Measurements from ENCODE around the gene SP1. TPM values are rescaled to one million over a fixed set of nuclear protein-coding genes. Genes with fewer than 3 reads are reported as not detected.

Gene SP1
- total and polyA plus RNA-seq, 3 experiments from 2014 or later: 6.6 to 63.3 (median 61.1) TPM

DNA sequence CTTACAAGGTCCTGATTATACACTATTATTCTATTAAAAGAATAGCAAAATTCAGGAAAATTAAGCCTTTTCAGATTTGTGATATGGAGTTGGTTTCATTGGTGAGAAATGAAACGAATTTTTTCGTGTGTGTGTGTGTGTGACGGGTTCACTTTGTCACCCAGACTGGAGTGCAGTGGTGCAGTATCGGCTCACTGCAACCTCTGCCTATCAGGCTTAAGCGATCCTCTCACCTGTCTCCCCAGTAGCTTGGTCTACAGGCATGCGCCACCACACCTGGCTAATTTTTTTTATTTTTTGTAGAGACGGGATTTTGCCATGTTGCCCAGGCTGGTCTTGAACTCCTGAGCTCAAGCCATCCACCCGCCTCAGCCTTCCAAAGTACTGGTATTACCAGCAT, 81.6 kb downstream of the SP1 start:
- POLR2A ChIA-PET: no interaction called here
- Mint-ChIP-seq H3K27me3 (no peaks in the 10 kb centered on the region), H3K36me3 (peaks cover 25 to 92% (median 39%) of the 10 kb centered on the region in 3 donors), H3K27ac (peak overlapping the region in 1 of 8 donors; percentile 58), H3K4me3 (no peak overlapping the region), H3K9me3 (no peaks in the 10 kb centered on the region), H3K4me1 (peaks cover 34 to 49% (median 37%) of the 10 kb centered on the region in 3 donors)
- Histone ChIP-seq H3K36me3 (ENCODE audit: insufficient read depth, low read length) (peaks cover 82% of the 10 kb centered on the region), H3K27me3 (ENCODE audit: insufficient read depth, low read length, poor library complexity, severe bottlenecking) (no peaks in the 10 kb centered on the region), H3K27ac (ENCODE audit: low read depth, low read length) (no peak overlapping the region), H3K4me3 (ENCODE audit: low read length) (no peak overlapping the region), H3K9me3 (ENCODE audit: low read length) (no peaks in the 10 kb centered on the region), H3K4me1 (ENCODE audit: insufficient read depth, low read length) (peaks cover 23% of the 10 kb centered on the region)
- no peak for DNase-seq
- CTCF ChIA-PET: interaction anchor here (0.9 to 1.3 kb wide), 2 partner anchors 12 to 30 kb away, joined by 3 to 4 read pairs; no protein-coding TSS in a partner anchor

DNA sequence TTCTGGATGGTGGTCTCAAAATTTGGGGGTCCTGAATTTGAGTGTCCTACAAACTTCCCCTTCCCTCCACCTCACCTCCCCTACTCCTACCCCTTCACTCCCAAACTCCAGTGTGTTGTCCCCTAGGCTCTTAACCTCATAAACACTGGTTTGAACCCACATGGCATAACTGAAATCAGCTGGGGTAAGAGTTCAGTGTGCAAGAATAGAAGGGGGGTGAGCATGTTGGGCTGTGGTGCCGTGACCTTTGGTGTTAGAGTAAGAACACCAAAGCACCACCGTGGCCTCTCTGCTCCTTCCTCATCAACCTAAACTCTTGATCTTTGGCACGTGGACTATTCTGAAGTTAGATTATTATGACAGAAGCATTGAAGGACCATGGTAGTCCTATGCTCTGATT, 83.0 kb downstream of the SP1 start:
- Mint-ChIP-seq H3K9me3 (no peaks in the 10 kb centered on the region), H3K36me3 (peaks cover 31 to 97% (median 51%) of the 10 kb centered on the region in 3 donors), H3K4me1 (peaks cover 34 to 54% (median 50%) of the 10 kb centered on the region in 3 donors), H3K4me3 (no peak overlapping the region), H3K27me3 (peaks cover 0 to 3% of the 10 kb centered on the region in 2 donors), H3K27ac (peak overlapping the region in 1 of 8 donors; percentile 64)
- Histone ChIP-seq H3K4me3 (ENCODE audit: low read length) (no peak overlapping the region), H3K4me1 (ENCODE audit: insufficient read depth, low read length) (peaks cover 23% of the 10 kb centered on the region), H3K9me3 (ENCODE audit: low read length) (no peaks in the 10 kb centered on the region), H3K27me3 (ENCODE audit: insufficient read depth, low read length, poor library complexity, severe bottlenecking) (no peaks in the 10 kb centered on the region), H3K27ac (ENCODE audit: low read depth, low read length) (peak overlapping the region; percentile 18), H3K36me3 (ENCODE audit: insufficient read depth, low read length) (peaks cover 90% of the 10 kb centered on the region)
- CTCF ChIA-PET: interaction anchor here (1.3 kb wide), 1 partner anchor 10 kb away, joined by 3 read pairs; no protein-coding TSS in a partner anchor
- no peak for DNase-seq
- POLR2A ChIA-PET: interaction anchor here (0.6 kb wide), 1 partner anchor 9 kb away, joined by 6 read pairs; no protein-coding TSS in a partner anchor

DNA sequence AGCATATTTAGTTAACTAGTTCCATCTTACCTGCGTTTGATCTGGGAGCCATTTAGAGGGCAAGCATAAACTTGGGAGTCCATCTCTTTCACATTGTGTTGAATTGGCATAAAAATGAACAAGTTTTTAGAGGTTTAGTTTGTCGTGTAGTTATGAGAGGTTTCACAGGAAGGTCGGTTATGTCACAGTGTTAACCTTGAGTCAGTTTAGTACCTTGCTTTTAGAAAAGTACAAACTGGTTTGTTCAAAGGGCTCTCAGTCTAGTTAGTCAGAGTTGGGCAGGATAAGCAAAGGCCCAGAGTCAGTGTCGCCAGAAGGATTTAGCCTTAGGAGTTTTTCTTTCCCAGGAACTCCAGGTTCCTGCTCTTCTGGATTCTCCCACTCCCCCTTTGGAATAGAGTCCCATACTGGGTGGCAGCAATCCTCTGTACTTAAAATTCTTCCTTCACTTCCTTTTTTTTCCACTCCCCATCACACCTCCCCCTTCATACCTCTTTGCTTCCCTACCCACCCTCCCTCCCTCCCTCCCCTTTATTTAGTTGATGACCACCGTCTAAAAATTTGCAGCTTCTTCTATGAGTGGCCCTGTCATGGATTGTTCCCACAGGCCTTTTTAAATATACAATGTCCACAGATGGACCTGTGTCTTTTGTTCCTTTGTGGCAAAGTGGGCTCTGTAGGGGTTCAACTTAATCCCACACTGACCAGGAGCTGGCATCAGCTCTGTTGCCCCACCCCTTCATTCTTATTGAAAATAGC, 84.0 kb downstream of the SP1 start:
- H3K9me3 Mint-ChIP-seq: no peaks in the 10 kb centered on the region
- POLR2A ChIA-PET: interaction anchor here (0.5 to 0.8 kb wide), 3 partner anchors 13 to 38 kb away, joined by 3 read pairs; no protein-coding TSS in a partner anchor
- H3K27ac ChIP-seq (ENCODE audit: low read depth, low read length): no peak overlapping the region
- peaks cover 0 to 3% of the 10 kb centered on the region in 2 donors for H3K27me3 Mint-ChIP-seq
- H3K9me3 ChIP-seq (ENCODE audit: low read length): no peaks in the 10 kb centered on the region
- peaks cover 23% of the 10 kb centered on the region for H3K4me1 ChIP-seq (ENCODE audit: insufficient read depth, low read length)
- H3K4me3 Mint-ChIP-seq: peak overlapping the region in 1 of 7 donors; percentile 9
- H3K27ac Mint-ChIP-seq: peak overlapping the region in 2 of 8 donors; percentile 20 to 37
- H3K36me3 Mint-ChIP-seq: peaks cover 31 to 96% (median 56%) of the 10 kb centered on the region in 3 donors
- no peaks in the 10 kb centered on the region for H3K27me3 ChIP-seq (ENCODE audit: insufficient read depth, low read length, poor library complexity, severe bottlenecking)
- H3K36me3 ChIP-seq (ENCODE audit: insufficient read depth, low read length): peaks cover 95% of the 10 kb centered on the region
- H3K4me1 Mint-ChIP-seq: peaks cover 34 to 54% (median 49%) of the 10 kb centered on the region in 3 donors
- CTCF ChIA-PET: interaction anchor here (1.4 to 1.7 kb wide), 2 partner anchors 9 to 45 kb away, joined by 4 to 7 read pairs; no protein-coding TSS in a partner anchor
- H3K4me3 ChIP-seq (ENCODE audit: low read length): no peak overlapping the region
- DNase-seq: no peak

DNA sequence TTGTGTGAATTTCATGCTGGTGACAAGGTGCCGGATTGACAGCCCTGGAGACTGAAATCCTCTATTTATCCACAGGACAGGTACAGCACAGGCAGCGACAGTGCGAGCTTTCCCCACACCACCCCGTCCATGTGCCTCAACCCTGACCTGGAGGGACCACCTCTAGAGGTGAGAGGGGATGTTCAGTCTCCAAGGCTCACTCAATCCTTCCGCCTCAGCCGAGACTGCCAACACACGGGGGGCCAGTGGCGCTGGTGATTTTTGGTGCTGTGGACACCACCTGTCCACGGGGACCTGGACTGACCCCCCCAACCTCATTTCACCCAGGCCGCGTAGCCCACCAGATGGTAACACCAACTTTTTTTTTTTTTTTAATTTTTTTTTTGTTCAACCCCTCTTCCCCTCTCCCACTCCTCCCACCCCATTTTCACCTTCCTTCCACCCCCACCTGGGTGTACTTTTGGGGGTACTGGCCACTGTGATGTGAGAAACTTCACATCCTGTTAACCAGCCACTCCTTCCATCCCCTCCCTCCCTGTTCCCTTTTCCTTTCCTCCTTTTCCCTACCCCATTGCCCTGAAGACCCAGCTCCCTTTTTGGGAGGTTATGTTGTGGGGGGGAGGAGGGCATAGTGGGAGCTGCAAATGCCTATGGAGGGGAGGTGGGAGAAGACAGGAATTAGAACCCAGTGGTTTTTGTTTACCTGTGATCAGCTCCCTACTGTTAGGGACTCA, 84.9 kb downstream of the SP1 start:
- H3K4me3 Mint-ChIP-seq: no peak overlapping the region
- H3K9me3 Mint-ChIP-seq: no peaks in the 10 kb centered on the region
- POLR2A ChIA-PET: interaction anchor here (0.5 to 0.8 kb wide), 3 partner anchors 12 to 37 kb away, joined by 3 read pairs; no protein-coding TSS in a partner anchor

DNA sequence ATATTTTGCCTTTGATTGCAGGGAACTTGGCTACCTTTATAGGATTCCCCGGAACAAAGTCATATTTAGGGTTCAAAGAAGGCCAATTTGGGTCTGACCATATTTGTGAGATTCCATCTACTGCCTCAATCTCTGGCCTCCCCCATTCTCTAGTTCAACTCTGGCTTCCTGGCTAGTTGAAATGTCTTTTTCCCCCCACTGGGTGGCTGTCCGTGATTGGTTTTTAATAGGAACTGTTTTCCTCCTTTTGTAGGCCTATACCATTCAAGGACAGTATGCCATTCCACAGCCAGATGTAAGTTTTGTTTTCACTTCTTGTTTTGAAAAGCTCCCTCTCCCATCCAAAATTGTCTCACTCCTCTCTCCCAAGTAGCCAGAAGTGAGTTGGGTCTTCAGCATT, 85.7 kb downstream of the SP1 start:
- H3K9me3 Mint-ChIP-seq: no peaks in the 10 kb centered on the region
- H3K27me3 Mint-ChIP-seq: peaks cover 0 to 3% of the 10 kb centered on the region in 2 donors
- H3K4me3 Mint-ChIP-seq: no peak overlapping the region
- ChIA-PET POLR2A (no interaction called here), CTCF (interaction anchor here (1.7 kb wide), 1 partner anchor 43 kb away, joined by 7 read pairs; no protein-coding TSS in a partner anchor)
- H3K36me3 Mint-ChIP-seq: peaks cover 21 to 95% (median 45%) of the 10 kb centered on the region in 3 donors
- no peak for DNase-seq
- H3K4me3 ChIP-seq (ENCODE audit: low read length): no peak overlapping the region
- no peaks in the 10 kb centered on the region for H3K27me3 ChIP-seq (ENCODE audit: insufficient read depth, low read length, poor library complexity, severe bottlenecking)
- H3K27ac Mint-ChIP-seq: peak overlapping the region in 5 of 8 donors; percentile 11 to 76 (median 29)
- no peak overlapping the region for H3K27ac ChIP-seq (ENCODE audit: low read depth, low read length)
- peaks cover 23% of the 10 kb centered on the region for H3K4me1 ChIP-seq (ENCODE audit: insufficient read depth, low read length)
- H3K9me3 ChIP-seq (ENCODE audit: low read length): no peaks in the 10 kb centered on the region
- peaks cover 89% of the 10 kb centered on the region for H3K36me3 ChIP-seq (ENCODE audit: insufficient read depth, low read length)
- H3K4me1 Mint-ChIP-seq: peaks cover 25 to 43% (median 41%) of the 10 kb centered on the region in 3 donors

More for the DNA sequence above, 84.9 kb downstream of the SP1 start:
- CTCF ChIA-PET: interaction anchor here (1.4 to 1.7 kb wide), 2 partner anchors 8 to 44 kb away, joined by 4 to 7 read pairs; no protein-coding TSS in a partner anchor
- H3K36me3 Mint-ChIP-seq: peaks cover 26 to 97% (median 50%) of the 10 kb centered on the region in 3 donors
- H3K36me3 ChIP-seq (ENCODE audit: insufficient read depth, low read length): peaks cover 93% of the 10 kb centered on the region
- H3K27me3 ChIP-seq (ENCODE audit: insufficient read depth, low read length, poor library complexity, severe bottlenecking): no peaks in the 10 kb centered on the region
- H3K27me3 Mint-ChIP-seq: peaks cover 0 to 3% of the 10 kb centered on the region in 2 donors
- peaks cover 31 to 49% (median 46%) of the 10 kb centered on the region in 3 donors for H3K4me1 Mint-ChIP-seq
- H3K4me3 ChIP-seq (ENCODE audit: low read length): no peak overlapping the region
- H3K27ac ChIP-seq (ENCODE audit: low read depth, low read length): no peak overlapping the region
- peaks cover 23% of the 10 kb centered on the region for H3K4me1 ChIP-seq (ENCODE audit: insufficient read depth, low read length)
- peak overlapping the region in 5 of 8 donors; percentile 11 to 63 (median 29) for H3K27ac Mint-ChIP-seq
- DNase-seq: no peak
- H3K9me3 ChIP-seq (ENCODE audit: low read length): no peaks in the 10 kb centered on the region

Other genes starting within 250 kb of the SP1 start
- gene ZNF740, start 199.5 kb upstream of the SP1 start, total RNA-seq: 10 to 100 TPM; 50.4 to 52.0 TPM
- 3.3 TPM for gene ZNF740, start 199.5 kb upstream of the SP1 start, polyA plus RNA-seq
- gene CSAD, start 199.3 kb upstream of the SP1 start, total RNA-seq: 10 to 100 TPM; 15.8 to 18.7 TPM
- gene CSAD, start 199.3 kb upstream of the SP1 start, polyA plus RNA-seq: 0.70 TPM
- 100 to 1,000 TPM; 339 TPM for gene ITGB7, start 172.9 kb upstream of the SP1 start, total RNA-seq
- gene ITGB7, start 172.9 kb upstream of the SP1 start, polyA plus RNA-seq: 292 TPM
- gene RARG, start 148.0 kb upstream of the SP1 start, total RNA-seq: 10 to 100 TPM; 67.0 to 68.4 TPM
- 15.4 TPM for gene RARG, start 148.0 kb upstream of the SP1 start, polyA plus RNA-seq
- gene ESPL1, start 111.9 kb upstream of the SP1 start, total RNA-seq: 10 to 100 TPM; 58.4 to 63.4 TPM
- not detected for gene ESPL1, start 111.9 kb upstream of the SP1 start, polyA plus RNA-seq
- 100 to 1,000 TPM; 380 to 385 TPM for gene PFDN5, start 84.6 kb upstream of the SP1 start, total RNA-seq
- 1,325 TPM for gene PFDN5, start 84.6 kb upstream of the SP1 start, polyA plus RNA-seq
- gene MYG1, start 80.5 kb upstream of the SP1 start, total RNA-seq: 10 to 100 TPM; 81.1 to 82.5 TPM
- gene MYG1, start 80.5 kb upstream of the SP1 start, polyA plus RNA-seq: 67.9 TPM
- 10 to 100 TPM; 77.9 to 79.7 TPM for gene AAAS, start 58.6 kb upstream of the SP1 start, total RNA-seq
- gene AAAS, start 58.6 kb upstream of the SP1 start, polyA plus RNA-seq: 38.9 TPM
- not detected for gene SP7, start 43.8 kb upstream of the SP1 start, total RNA-seq
- gene SP7, start 43.8 kb upstream of the SP1 start, polyA plus RNA-seq: not detected
- not detected for gene AMHR2, start 43.7 kb downstream of the SP1 start, total RNA-seq
- gene AMHR2, start 43.7 kb downstream of the SP1 start, polyA plus RNA-seq: not detected
- 100 to 1,000 TPM; 234 to 236 TPM for gene PRR13, start 61.6 kb downstream of the SP1 start, total RNA-seq
- 602 TPM for gene PRR13, start 61.6 kb downstream of the SP1 start, polyA plus RNA-seq
- gene PCBP2, start 71.9 kb downstream of the SP1 start, total RNA-seq: 1,000 to 10,000 TPM in 1 of 2 experiments, 100 to 1,000 TPM in 1; 995 to 1,025 TPM
- gene PCBP2, start 71.9 kb downstream of the SP1 start, polyA plus RNA-seq: 104 TPM
- gene MAP3K12, start 119.3 kb downstream of the SP1 start, total RNA-seq: 10 to 100 TPM; 11.9 TPM
- gene MAP3K12, start 119.3 kb downstream of the SP1 start, polyA plus RNA-seq: 6.9 TPM
- 10 to 100 TPM; 62.1 to 65.1 TPM for gene TARBP2, start 121.1 kb downstream of the SP1 start, total RNA-seq
- 26.3 TPM for gene TARBP2, start 121.1 kb downstream of the SP1 start, polyA plus RNA-seq
- gene NPFF, start 127.3 kb downstream of the SP1 start, total RNA-seq: not detected
- gene NPFF, start 127.3 kb downstream of the SP1 start, polyA plus RNA-seq: not detected
- gene ATF7, start 246.2 kb downstream of the SP1 start, total RNA-seq: 10 to 100 TPM; 27.6 to 28.1 TPM
- 13.4 TPM for gene ATF7, start 246.2 kb downstream of the SP1 start, polyA plus RNA-seq